ENCODE data around the gene PRDM16. TPM values are rescaled to one million over a fixed set of nuclear protein-coding genes. Genes with fewer than 3 reads are reported as not detected.
A peak's percentile ranks its signal among the peaks of the same experiment; 100 is the strongest.

Gene PRDM16
- total and polyA plus RNA-seq, 2 donors (not counting 1 experiment from before 2014, with no cell fraction given), result 0.03 to 0.12 TPM

DNA sequence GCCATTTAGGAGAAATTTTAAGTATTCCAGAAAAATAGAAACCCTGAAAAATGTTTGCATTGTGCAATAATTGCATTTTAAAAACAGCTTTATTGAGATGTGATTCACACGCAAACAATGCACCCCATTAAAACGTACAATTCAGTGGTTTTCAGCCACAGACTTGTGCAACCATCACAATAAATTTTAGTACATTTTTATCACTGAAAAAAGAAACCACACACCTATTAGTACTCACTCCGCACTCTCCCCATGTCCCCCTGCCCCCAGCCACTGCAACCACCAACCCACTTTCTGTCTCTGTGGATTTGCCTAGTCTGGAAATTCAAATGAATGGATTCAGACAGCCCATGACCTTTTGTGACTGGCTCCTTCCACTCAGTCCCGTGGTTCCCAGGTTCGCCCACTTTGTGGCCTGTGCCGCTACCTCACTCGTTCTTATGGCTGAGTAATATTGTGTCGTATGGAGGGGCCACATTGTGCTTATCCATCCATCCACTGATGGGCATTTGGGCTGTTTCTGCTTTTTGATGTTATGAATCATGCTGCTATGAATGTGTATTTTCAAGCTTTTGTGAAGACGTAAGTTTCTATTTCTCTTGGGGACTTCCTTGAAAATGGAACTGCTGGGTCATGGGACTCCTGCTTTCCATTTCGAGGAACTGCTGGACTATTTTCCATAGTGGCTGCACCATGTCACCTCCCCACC is 237.7 kb downstream of the PRDM16 start:
- Histone ChIP-seq H3K27me3 (replicated peaks in 1 of 4; ENCODE audit: control extremely low read depth in 1 of 4, control insufficient read depth in 3 of 4, insufficient read depth in 4 of 4, low read length in 3 of 4) (peaks cover 0 to 5% (median 0%) of the 10 kb centered on the region in 4 experiments), H2AFZ (ENCODE audit: insufficient read depth, low read depth, low read length, poor library complexity, severe bottlenecking) (no peak overlapping the region), H3K4me1 (ENCODE audit: control insufficient read depth in 2 of 2, insufficient read depth in 2 of 2, low read length in 2 of 2) (no peaks in the 10 kb centered on the region), H3K9ac (ENCODE audit: low read length) (no peak overlapping the region), H3K27ac (ENCODE audit: low read length in 2 of 2) (no peak overlapping the region), H3K4me2 (replicated peaks; ENCODE audit: low read depth, low read length, poor library complexity, severe bottlenecking) (peak overlapping the region; percentile 18), H3K4me3 (ENCODE audit: control extremely low read depth in 1 of 5, extremely low read depth in 1 of 5, insufficient read depth in 1 of 5, low read depth in 2 of 5, low read length in 4 of 5) (no peak overlapping the region), H3K36me3 (replicated peaks in 1 of 2; ENCODE audit: control extremely low read depth in 1 of 2, control insufficient read depth in 1 of 2, extremely low read depth in 1 of 2, insufficient read depth in 2 of 2, low read length in 1 of 2) (no peaks in the 10 kb centered on the region), H3K9me3 (ENCODE audit: control extremely low read depth in 1 of 3, control insufficient read depth in 2 of 3, insufficient read depth in 1 of 3, low read length in 2 of 3) (no peaks in the 10 kb centered on the region), H4K20me1 (ENCODE audit: control insufficient read depth, insufficient read depth, low read length, poor library complexity, severe bottlenecking) (no peaks in the 10 kb centered on the region), H3K79me2 (ENCODE audit: control insufficient read depth, insufficient read depth, low read length) (no peaks in the 10 kb centered on the region)
- ATAC-seq (ENCODE audit: low read depth), result no peak
- intact Hi-C loops (cut with micrococcal nuclease), result no loop called here
- no peak for DNase-seq
- ChIA-PET POLR2A (no interaction called here), CTCF (no interaction called here)
- Mint-ChIP-seq H3K27ac (no peak overlapping the region), H3K4me1 (peaks cover 8% of the 10 kb centered on the region), H3K9me3 (ENCODE audit: insufficient read depth) (no peaks in the 10 kb centered on the region), H3K27me3 (peaks cover 12% of the 10 kb centered on the region), H3K4me3 (peak overlapping the region; percentile 55)
- 51% methylated on average over 10 of the region's 10 CpGs for WGBS (ENCODE audit: insufficient coverage)
- no peak for TF ChIP-seq EZH2 (IDR thresholded peaks at IDR 0.05; ENCODE audit: borderline replicate concordance, insufficient read depth, low read depth, low read length, poor library complexity, severe bottlenecking)
- TF ChIP-seq, protein P1, sequence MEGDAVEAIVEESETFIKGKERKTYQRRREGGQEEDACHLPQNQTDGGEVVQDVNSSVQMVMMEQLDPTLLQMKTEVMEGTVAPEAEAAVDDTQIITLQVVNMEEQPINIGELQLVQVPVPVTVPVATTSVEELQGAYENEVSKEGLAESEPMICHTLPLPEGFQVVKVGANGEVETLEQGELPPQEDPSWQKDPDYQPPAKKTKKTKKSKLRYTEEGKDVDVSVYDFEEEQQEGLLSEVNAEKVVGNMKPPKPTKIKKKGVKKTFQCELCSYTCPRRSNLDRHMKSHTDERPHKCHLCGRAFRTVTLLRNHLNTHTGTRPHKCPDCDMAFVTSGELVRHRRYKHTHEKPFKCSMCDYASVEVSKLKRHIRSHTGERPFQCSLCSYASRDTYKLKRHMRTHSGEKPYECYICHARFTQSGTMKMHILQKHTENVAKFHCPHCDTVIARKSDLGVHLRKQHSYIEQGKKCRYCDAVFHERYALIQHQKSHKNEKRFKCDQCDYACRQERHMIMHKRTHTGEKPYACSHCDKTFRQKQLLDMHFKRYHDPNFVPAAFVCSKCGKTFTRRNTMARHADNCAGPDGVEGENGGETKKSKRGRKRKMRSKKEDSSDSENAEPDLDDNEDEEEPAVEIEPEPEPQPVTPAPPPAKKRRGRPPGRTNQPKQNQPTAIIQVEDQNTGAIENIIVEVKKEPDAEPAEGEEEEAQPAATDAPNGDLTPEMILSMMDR (IDR thresholded peaks at IDR 0.05), result no peak

- H2AFZ ChIP-seq (ENCODE audit: insufficient read depth, low read depth, low read length, poor library complexity, severe bottlenecking), result no peak overlapping the region
- no peak overlapping the region for H3K4me3 ChIP-seq (ENCODE audit: control extremely low read depth in 1 of 5, extremely low read depth in 1 of 5, insufficient read depth in 1 of 5, low read depth in 2 of 5, low read length in 4 of 5)
- ChIA-PET POLR2A (no interaction called here), CTCF (no interaction called here)
- no peaks in the 10 kb centered on the region for H3K79me2 ChIP-seq (ENCODE audit: control insufficient read depth, insufficient read depth, low read length)
- ATAC-seq (ENCODE audit: low read depth) (no peak), DNase-seq (no peak)
- H3K4me1 ChIP-seq (ENCODE audit: control insufficient read depth in 2 of 2, insufficient read depth in 2 of 2, low read length in 2 of 2), result no peaks in the 10 kb centered on the region
- Mint-ChIP-seq H3K27ac (no peak overlapping the region), H3K4me1 (peaks cover 8% of the 10 kb centered on the region), H3K4me3 (peak overlapping the region; percentile 55), H3K9me3 (ENCODE audit: insufficient read depth) (no peaks in the 10 kb centered on the region), H3K27me3 (peaks cover 12% of the 10 kb centered on the region)
- no peak overlapping the region for H3K27ac ChIP-seq (ENCODE audit: low read length in 2 of 2)
- H3K4me2 ChIP-seq (replicated peaks; ENCODE audit: low read depth, low read length, poor library complexity, severe bottlenecking), result peak overlapping the region; percentile 18
- peaks cover 0 to 12% (median under 1%) of the 10 kb centered on the region in 4 experiments for H3K27me3 ChIP-seq (replicated peaks in 1 of 4; ENCODE audit: control extremely low read depth in 1 of 4, control insufficient read depth in 3 of 4, insufficient read depth in 4 of 4, low read length in 3 of 4)
- H3K9me3 ChIP-seq (ENCODE audit: control extremely low read depth in 1 of 3, control insufficient read depth in 2 of 3, insufficient read depth in 1 of 3, low read length in 2 of 3), result peaks cover 0 to 5% (median 0%) of the 10 kb centered on the region in 3 donors
- 51% methylated on average over 4 of the region's 8 CpGs for WGBS (ENCODE audit: insufficient coverage)
- no peaks in the 10 kb centered on the region for H4K20me1 ChIP-seq (ENCODE audit: control insufficient read depth, insufficient read depth, low read length, poor library complexity, severe bottlenecking)
- no peak overlapping the region for H3K9ac ChIP-seq (ENCODE audit: low read length)
- intact Hi-C loops (cut with micrococcal nuclease), result no loop called here
- TF ChIP-seq, protein P1 (IDR thresholded peaks at IDR 0.05), result no peak
- no peaks in the 10 kb centered on the region for H3K36me3 ChIP-seq (replicated peaks in 1 of 2; ENCODE audit: control extremely low read depth in 1 of 2, control insufficient read depth in 1 of 2, extremely low read depth in 1 of 2, insufficient read depth in 2 of 2, low read length in 1 of 2)
Measured at GRCh38 chr1:3307359-3307758, 238.4 kb downstream of the PRDM16 start.
